SK-N-MC (cell line): ENCODE measurements around the gene EXD3.

Experiments used
- EZH2 ChIP-seq: fragments of 200-600 bp; sonication (generic); IDR thresholded peaks from one replicate; pipeline ENCODE4 v1.6.1; 2017; ENCODE audit warnings: antibody characterized with exemption
- FOXP2 ChIP-seq: optimal IDR thresholded peaks from 2 replicates; pipeline ENCODE3; 2011; ENCODE audit warnings: mild to moderate bottlenecking, moderate library complexity; ENCODE audit not compliant: insufficient read depth; ENCODE audit errors: extremely low read length, control extremely low read depth
- POLR2AphosphoS5 ChIP-seq: IDR thresholded peaks from 2 replicates; pipeline ENCODE4 v1.6.1; 2012; ENCODE audit warnings: mild to moderate bottlenecking, low read depth, low read length, borderline replicate concordance

DNA sequence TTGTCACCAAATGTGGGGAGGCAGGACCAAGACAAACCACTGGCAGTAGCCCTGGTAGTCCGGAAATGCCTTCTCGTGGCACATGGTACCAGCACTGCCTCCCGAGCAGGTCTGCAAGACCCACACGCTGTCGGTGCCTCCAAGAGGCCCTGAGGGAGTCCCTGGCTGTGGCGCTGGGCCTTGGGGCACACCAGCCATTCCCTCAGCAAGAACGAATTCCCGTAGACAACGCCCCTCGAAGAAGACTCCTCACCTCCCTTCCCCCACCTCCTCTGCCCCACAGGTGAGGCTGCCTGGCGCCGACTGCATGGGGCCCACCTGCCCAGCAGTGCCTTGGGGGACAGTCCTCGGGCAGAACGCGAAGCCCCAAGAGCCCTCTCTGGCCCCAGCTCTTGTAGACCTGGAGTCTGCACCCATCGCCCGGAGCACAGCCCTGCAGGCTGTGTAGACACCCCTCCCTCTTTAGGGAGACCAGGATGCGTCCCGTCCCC lies 56.0 kb downstream of the EXD3 start:
- TF ChIP-seq POLR2AphosphoS5, result no peak
- TF ChIP-seq EZH2, result no peak
- no peak for TF ChIP-seq FOXP2
